Activated CD8-positive, alpha-beta memory T cell treated with anti-CD3 and anti-CD28 coated beads for 36 hours (primary cell): ENCODE results near the gene ADM5. TPM values are rescaled to one million over a fixed set of nuclear protein-coding genes. Genes with fewer than 3 reads are reported as not detected.

Experiments
- CTCF ChIA-PET: fragments of 350-600 bp; sonication (Branson Sonifier 250); formaldehyde crosslinking; loops from one replicate; lab custom pipeline; 2021; ENCODE audit warnings: antibody characterized with exemption; lab: Charles Lee
- POLR2A ChIA-PET: fragments of 350-600 bp; sonication (Branson Sonifier 250); formaldehyde crosslinking; loops from one replicate; lab custom pipeline; 2021; ENCODE audit warnings: antibody characterized with exemption; lab: Charles Lee
- total RNA-seq, 2 experiments: library from RNA; stranded (reverse); gene quantifications; one replicate each; pipeline ENCODE4 v1.2.3, GENCODE V29; 2021

The ADM5 gene
- total RNA-seq, 2 experiments from 2014 or later = 7.3 TPM

DNA sequence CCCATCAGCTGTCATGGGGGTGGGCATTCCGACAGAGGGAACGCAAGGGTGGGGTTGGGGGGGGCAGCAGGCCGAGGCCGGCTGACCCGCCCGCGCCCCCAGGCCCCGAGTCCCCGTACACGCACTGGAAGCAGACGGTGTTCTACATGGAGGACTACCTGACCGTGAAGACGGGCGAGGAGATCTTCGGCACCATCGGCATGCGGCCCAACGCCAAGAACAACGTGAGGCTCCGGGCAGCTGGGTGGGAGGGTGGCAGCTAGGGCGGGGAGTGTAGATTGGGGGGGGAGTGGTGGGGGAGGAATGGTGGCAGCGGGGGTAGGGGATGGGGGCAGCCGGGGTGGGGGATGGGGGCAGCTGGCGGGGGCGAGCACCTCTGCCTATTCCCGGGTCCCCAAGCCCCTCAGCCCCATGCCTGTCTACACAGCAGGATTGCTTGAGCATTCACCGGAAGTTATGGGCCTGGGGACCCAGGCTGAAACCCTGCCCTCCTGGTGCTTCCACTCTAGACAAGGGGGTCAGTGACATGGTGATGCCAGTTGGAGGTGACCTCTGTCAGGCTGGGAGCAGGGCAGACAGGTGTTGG, 2.8 kb upstream of the ADM5 start:
- ChIA-PET CTCF (interaction anchor here (0.6 to 2.5 kb wide), 5 partner anchors 8 to 107 kb away, joined by 3 to 7 read pairs (median 3); no protein-coding TSS in a partner anchor), POLR2A (interaction anchor here (1.1 kb wide), 1 partner anchor 10 kb away, joined by 4 read pairs; no protein-coding TSS in a partner anchor)

DNA sequence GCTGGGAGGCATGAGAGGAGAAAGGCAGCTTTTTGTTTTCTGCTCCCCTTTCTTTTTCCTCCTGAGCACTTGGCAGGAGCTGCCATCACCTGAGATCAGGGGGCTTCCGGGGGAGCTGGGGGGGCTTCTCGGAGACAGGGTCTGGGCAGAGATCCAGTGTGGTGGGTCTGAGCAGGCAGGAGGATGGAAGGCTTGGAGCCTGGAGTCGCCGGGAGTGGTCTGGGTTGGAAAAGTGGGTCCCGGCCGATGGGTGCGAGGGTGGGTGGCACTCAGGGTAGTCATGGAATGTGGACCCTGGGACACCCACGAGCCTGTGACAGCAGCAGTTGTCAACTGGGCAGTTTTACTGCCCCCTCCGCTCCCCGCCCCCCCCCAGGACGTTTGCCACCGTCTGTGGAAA, 2.2 kb upstream of the ADM5 start:
- ChIA-PET POLR2A (no interaction called here), CTCF (interaction anchor here (0.6 to 1.6 kb wide), 3 partner anchors 8 to 106 kb away, joined by 3 to 4 read pairs (median 3); no protein-coding TSS in a partner anchor)

DNA sequence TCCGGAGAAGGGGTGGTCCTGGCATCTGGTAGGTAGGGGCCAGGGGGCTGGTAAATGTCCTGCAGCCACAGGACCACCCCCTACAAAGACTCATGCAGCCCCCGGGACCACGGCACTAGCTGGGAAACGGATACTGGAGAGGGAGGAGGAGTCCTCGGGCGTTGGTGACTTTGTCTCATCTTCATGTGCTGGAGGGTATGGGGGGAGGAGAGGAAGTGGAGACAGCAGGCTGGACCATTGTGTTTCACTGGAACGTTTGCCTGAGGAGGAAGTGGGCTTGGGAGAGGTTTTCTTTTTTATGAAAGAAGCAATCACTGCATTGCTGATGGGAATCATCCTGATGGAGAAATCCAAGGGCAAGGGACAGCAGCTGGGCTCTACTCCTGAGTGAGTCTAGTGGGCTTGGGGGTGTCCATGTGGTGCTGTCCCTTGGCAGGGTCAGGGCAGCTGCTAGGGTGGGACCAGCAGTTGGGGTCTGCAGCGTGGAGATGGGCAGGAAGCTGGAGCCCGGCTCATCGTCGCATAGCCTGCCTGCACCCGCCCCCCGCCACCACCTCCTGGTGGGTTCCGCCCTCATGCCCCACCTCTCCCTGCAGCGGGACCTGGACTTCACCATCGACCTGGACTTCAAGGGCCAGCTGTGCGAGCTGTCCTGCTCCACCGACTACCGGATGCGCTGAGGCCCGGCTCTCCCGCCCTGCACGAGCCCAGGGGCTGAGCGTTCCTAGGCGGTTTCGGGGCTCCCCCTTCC, 1.7 kb upstream of the ADM5 start:
- ChIA-PET CTCF (interaction anchor here (1.2 kb wide), 1 partner anchor 9 kb away, joined by 4 read pairs; no protein-coding TSS in a partner anchor), POLR2A (no interaction called here)

DNA sequence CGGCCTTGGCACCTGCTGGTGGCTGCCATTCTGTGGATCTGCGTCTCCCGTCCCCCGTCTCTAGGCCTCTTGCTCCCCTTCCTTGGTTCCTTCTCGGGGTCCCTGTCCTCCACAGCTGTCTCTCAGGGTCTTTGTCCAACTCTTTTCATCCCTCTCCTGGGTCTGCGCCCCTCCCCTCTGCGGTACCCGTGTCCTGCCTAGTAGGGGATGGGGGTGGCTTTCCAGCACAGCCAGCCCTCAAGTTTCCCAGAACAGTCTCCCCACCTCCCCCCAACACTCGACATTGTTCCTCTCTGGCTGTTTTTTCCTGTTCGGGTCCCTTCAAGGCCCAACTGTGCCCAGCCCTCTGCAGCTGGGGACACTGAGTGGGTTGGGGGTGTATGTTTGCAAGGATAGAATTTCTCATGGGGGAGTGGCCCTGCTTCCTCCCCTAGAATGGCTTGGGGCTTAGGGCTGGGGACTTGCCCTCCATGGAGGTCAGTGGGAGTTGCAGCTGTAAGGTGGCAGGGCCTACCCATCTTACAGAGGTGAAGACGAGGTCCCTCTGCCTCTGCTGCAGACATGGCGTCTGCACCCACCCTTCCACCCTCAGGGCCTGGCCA, 762 bp upstream of the ADM5 start:
- ChIA-PET CTCF (interaction anchor here (0.9 to 1.3 kb wide), 2 partner anchors 8 to 11 kb away, joined by 4 read pairs; partner anchors contain the start of gene PRMT1), POLR2A (no interaction called here)

- CTCF ChIA-PET = interaction anchor here (1.3 to 1.7 kb wide), 2 partner anchors 9 to 12 kb away, joined by 4 to 5 read pairs; partner anchors contain the start of gene PRMT1
These were observed 773 bp downstream of the ADM5 start for GRCh38 chr19:49690079-49690655.

DNA sequence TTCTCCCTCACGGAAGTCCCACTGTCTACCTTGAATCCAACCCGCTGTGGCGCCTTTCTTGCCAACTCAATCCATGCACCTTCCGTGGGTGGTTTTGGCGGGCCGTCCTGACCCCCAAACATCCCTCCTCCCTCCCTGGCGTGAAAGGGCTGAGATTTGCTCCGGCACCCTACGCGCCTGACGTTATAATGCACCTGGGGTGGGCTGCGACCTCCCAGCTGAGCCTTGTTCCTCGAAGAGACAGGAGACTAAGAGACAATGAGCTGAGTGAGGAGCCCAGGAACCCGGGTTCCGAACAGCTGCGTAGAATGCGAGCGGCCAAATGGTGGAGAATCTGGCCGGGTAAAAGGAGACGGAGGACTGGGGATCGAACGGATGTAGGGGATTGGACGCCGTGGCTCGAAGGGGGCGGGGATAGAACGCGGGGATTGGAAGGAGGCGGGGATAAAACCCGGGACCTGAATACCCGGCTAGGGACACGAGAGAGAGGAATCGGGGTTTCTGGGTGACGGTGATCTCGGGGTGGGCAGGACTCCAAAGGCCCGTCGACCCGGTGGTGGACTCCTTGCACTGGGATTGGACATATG, 1.4 kb downstream of the ADM5 start, which contains the start of gene CPT1C:
Gene CPT1C, plus strand, starts transcription at position 461 of the 587 bp plus-strand sequence. CDS start 1,137 bp downstream, outside the sequence.
- CTCF ChIA-PET = interaction anchor here (1.7 kb wide), 1 partner anchor 10 kb away, joined by 5 read pairs; no protein-coding TSS in a partner anchor
- POLR2A ChIA-PET = interaction anchor here (1.2 kb wide), 1 partner anchor 13 kb away, joined by 4 read pairs; no protein-coding TSS in a partner anchor

More at GRCh38 chr19:49690079-49690655, 773 bp downstream of the ADM5 start:
- POLR2A ChIA-PET = interaction anchor here (1.2 kb wide), 1 partner anchor 12 kb away, joined by 4 read pairs; no protein-coding TSS in a partner anchor

DNA sequence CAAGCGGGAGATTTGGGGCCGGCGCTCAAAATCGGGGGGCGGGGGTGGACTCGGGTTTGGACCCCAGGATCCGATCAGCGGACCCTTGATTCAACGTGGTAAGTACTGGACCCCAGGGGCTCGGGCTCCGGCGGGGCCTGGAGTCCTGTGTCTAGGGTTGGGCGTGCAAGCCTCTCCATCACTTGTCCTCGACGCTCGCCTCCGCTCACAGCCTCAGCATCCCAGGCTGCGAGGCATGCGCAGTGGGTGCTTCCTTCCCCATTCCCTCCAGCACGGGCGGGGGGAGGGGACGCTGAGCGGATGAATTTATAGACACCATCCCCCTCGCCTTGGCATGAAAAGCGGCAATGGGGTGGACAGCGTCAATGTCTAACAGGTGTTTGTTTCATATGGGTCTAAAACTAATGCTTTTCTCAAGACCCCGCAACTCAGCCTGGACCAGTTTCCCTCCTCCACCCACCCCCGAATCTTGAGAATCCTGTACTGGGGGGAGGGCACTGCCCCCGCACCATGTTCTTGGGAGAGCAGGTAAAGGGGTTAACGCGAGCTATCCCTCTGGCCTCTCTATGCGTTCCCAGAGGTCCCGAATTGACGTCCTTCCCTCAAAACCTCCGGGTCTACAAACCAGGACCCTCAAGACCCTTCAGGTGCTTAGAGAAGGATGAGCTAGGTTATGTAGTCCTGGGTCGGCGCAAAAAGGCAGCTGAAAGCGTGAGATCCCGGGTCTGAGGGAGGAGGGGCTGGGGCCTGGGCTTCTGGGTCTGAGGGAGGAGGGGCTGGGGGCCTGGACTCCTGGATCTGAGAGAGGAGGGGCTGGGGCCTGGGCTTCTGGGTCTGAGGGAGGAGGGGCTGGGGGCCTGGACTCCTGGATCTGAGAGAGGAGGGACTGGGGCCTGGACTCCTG, 2.1 kb downstream of the ADM5 start:
- CTCF ChIA-PET = interaction anchor here (0.7 to 1.7 kb wide), 3 partner anchors 11 to 19 kb away, joined by 3 to 5 read pairs (median 4); no protein-coding TSS in a partner anchor

DNA sequence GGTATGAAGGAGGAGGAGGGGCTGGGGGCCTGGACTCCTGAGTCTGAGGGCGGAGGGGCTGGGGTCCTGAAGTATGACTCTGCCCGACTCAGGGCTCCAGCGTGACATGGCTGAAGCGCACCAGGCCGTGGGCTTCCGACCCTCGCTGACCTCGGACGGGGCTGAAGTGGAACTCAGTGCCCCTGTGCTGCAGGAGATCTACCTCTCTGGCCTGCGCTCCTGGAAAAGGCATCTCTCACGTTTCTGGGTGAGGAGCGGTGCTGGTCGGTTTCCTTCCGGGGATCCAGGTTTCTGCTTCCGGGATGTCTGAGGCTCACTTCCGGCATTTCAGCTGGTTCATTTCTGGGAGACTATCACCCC, 2.7 kb downstream of the ADM5 start:
- POLR2A ChIA-PET = no interaction called here
- CTCF ChIA-PET = interaction anchor here (0.7 to 1.0 kb wide), 3 partner anchors 12 to 44 kb away, joined by 3 to 4 read pairs (median 3); no protein-coding TSS in a partner anchor

More for the DNA sequence above, 2.1 kb downstream of the ADM5 start:
- POLR2A ChIA-PET = no interaction called here

DNA sequence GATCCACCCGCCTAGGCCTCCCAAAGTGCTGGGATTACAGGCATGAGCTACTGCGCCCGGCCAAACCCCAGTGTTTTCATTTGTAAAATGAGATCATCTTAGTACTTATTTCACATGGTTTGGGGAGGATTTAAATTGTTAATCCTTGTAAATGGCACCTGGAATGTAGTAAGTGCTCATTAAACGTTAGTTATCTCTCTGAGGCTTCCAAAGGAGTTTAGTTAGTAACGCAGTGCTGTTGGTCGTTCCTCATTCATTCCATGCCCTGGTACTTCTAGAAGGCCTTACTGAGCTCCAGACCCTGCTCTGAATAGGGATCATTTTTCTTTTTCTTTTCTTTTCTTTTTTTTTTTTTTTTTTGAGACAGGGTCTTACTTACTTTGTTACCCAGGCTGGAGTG, 6.7 kb downstream of the ADM5 start:
- ChIA-PET POLR2A (no interaction called here), CTCF (interaction anchor here (1.7 kb wide), 1 partner anchor 15 kb away, joined by 4 read pairs; no protein-coding TSS in a partner anchor)

DNA sequence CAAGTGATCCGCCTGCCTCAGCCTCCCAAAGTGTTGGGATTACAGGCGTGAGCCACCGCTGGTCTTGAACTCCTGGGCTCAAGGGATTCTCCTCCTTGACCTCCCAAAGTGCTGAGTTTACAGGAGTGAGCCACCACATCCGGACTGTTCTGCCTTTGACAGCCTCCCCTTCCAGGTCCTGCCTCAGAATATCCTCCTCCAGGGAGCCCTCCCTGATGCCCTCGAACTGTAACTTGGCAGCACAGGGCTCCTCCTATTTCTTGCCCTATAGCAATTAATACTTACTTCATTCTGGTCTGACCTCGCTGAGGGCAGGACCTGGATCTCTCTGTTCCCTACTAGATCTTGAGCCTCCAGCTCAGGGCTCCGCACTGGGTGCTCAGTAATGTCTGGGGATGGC, 7.5 kb downstream of the ADM5 start:
- ChIA-PET POLR2A (no interaction called here), CTCF (no interaction called here)

DNA sequence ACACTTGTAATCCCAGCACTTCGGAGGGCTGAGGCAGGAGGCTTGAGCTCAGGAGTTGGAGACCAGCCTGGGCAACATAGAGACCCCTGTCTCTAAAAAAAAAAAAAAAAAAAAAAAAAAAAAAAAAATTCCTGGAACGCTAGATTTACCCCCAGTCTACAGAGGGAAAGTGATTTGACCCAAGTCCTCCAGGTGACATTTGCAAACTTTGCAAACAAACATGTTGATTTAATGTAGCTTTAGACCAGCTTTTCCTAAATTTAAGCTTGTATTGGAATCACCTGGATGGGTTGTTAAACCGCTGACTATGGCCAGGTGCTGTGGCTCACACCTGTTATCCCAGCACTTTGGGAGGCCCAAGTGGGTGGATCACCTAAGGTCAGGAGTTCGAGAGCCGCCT, 10.0 kb downstream of the ADM5 start:
- ChIA-PET CTCF (interaction anchor here (0.7 kb wide), 1 partner anchor 18 kb away, joined by 3 read pairs; no protein-coding TSS in a partner anchor), POLR2A (no interaction called here)

DNA sequence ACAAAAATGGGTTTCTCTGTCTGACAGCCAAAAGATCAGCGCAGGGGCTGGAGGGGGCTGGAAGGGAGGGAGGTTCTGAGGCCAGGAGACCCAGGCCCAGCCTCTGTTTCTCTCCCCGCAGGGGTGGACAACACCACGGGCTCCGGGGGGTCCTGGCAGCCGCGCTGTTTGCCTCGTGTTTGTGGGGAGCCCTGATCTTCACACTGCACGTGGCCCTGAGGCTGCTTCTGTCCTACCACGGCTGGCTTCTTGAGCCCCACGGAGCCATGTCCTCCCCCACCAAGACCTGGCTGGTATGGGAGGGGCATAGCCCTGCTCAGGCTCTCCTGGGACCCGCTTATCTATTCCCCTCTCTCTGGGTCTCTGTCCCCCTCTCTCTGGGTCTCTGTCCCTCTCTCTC, 11.2 kb downstream of the ADM5 start:
- ChIA-PET POLR2A (no interaction called here), CTCF (no interaction called here)

DNA sequence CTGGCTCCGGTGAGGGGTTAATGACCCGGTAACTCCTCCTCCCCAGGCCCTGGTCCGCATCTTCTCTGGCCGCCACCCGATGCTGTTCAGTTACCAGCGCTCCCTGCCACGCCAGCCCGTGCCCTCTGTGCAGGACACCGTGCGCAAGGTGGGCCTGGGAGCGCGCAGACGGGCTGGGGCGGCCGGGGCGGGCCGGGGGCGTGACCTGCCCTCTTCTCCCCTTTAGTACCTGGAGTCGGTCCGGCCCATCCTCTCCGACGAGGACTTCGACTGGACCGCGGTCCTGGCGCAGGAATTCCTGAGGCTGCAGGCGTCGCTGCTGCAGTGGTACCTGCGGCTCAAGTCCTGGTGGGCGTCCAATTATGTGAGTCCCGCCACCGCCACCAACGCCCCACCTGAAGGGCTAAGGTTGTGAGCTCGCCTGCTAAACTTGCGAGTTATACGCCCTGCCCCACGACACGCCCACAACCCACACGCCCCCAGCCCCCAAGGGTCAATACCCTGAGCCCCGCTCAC, 11.9 kb downstream of the ADM5 start:
- ChIA-PET POLR2A (no interaction called here), CTCF (no interaction called here)

GRCh38 chr19:49704888-49705642, 15.7 kb downstream of the ADM5 start:
- CTCF ChIA-PET = interaction anchor here (1.1 kb wide), 1 partner anchor 33 kb away, joined by 4 read pairs; no protein-coding TSS in a partner anchor
- POLR2A ChIA-PET = no interaction called here

- CTCF ChIA-PET = no interaction called here
- POLR2A ChIA-PET = no interaction called here
These were observed 16.5 kb downstream of the ADM5 start for GRCh38 chr19:49705919-49706318.

GRCh38 chr19:49710372-49710951, 21.1 kb downstream of the ADM5 start:
- POLR2A ChIA-PET = no interaction called here
- CTCF ChIA-PET = no interaction called here
